Measurements from ENCODE around the gene MRPL55. TPM values are rescaled to one million over a fixed set of nuclear protein-coding genes. Genes with fewer than 3 reads are reported as not detected.

MRPL55 gene
- total RNA-seq, 1 donor from 2014 or later = 43.7 TPM

Other genes with a start within 250 kb of the MRPL55 start
- gene WNT9A, start 161.4 kb downstream of the MRPL55 start, total RNA-seq = 2.7 TPM
- gene WNT3A, start 102.3 kb downstream of the MRPL55 start, total RNA-seq = 0.21 TPM
- 361 TPM for gene ARF1, start 26.6 kb downstream of the MRPL55 start, total RNA-seq
- 16.5 TPM for gene C1orf35, start 6.0 kb downstream of the MRPL55 start, total RNA-seq
- gene GUK1, start 31.0 kb upstream of the MRPL55 start, total RNA-seq = 182 TPM
- 3.9 TPM for gene GJC2, start 40.6 kb upstream of the MRPL55 start, total RNA-seq
- 11.5 TPM for gene IBA57, start 56.5 kb upstream of the MRPL55 start, total RNA-seq
- 42.2 TPM for gene OBSCN, start 98.7 kb upstream of the MRPL55 start, total RNA-seq